ENCODE measurements around the gene XIST.
"Not testable (repeated sequence)": the region's sequence is repeated elsewhere in the genome, so short reads cannot be mapped to it uniquely, and the experiment has no call there.

Gene XIST

DNA sequence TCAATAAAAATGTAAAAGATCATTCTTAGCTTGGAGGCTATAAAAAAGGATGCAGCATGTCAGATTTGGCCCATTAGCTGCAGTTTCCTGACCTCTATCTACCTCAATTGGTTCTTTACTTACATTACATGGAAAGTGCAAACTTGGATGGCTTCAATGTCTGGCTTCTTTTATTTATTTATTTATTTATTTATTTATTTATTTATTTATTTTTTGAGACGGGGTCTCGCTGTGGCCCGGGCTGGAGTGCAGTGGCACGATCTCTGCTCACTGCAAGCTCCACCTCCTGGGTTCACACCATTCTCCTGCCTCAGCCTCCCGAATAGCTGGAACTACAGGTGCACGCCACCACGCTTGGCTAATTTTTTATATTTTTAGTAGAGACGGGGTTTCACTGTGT, 60.0 kb downstream of the XIST start:
- DNase-seq: not testable (repeated sequence)

GRCh38 chrX:73785493-73785892, 67.0 kb downstream of the XIST start:
- DNase-seq: no peak
